SK-N-MC (cell line): ENCODE measurements around the gene VPREB3.

Source experiments
- EZH2 ChIP-seq: fragments of 200-600 bp; sonication (generic); IDR thresholded peaks from one replicate; pipeline ENCODE4 v1.6.1; 2017; ENCODE audit warnings: antibody characterized with exemption
- POLR2AphosphoS5 ChIP-seq: IDR thresholded peaks from 2 replicates; pipeline ENCODE4 v1.6.1; 2012; ENCODE audit warnings: mild to moderate bottlenecking, low read depth, low read length, borderline replicate concordance

DNA sequence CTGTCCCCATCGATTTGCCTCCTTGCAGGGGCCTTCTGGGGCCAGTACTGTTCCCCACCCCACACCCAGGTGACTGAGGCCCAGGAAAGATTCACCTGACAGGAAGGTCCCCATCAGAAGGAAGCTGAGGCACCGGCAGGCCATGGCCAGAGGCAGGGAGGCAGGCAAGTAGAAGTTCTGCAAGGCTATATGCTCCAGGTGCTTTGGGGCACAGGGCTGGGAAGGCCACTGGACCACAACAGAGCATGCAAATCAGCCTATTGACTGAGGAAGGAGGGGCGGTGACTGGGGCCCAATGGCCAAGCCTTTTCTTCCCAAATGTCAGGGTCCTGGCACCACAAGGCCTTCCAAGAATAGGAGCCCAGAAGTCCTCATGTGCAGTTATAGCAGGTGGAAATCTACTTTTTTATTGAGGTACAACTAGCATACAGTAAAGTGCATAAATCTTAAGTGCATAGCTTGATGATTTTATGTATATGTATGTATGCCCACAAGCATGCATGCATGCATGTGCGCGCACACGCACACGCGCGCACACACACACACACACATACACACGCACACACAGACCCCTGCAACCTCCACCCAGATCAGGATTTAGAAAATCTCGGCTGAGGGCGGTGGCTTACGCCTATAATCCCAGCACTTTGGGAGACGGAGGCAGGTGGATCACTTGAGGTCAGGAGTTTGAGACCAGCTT is at the start of gene VPREB3:
- TF ChIP-seq POLR2AphosphoS5 (no peak), EZH2 (no peak)
